Muscle of back (tissue), 11 donors: Measurements from ENCODE around the gene PRDX1. TPM values are rescaled to one million over a fixed set of nuclear protein-coding genes. Genes with fewer than 3 reads are reported as not detected.
"Not testable (repeated sequence)": the region's sequence is repeated elsewhere in the genome, so short reads cannot be mapped to it uniquely, and the experiment has no call there.

Experiments
- DNase-seq, 3 donors: peaks; one replicate each; pipeline versions ENCODE4 v3.0.0 to v3.0.0-alpha.2; 2013
- polyA plus RNA-seq, 10 donors: library from polyadenylated mRNA; unstranded; fragments of 120-200 nt; gene quantifications; one replicate each; pipeline ENCODE4 v1.2.1, GENCODE V29; 2013; ENCODE audit not compliant: insufficient read length in 10 of 10

PRDX1 gene
- polyA plus RNA-seq, 10 donors = 151 to 220 (median 168) TPM

GRCh38 chr1:45507893-45508292 lies 13.8 kb downstream of the PRDX1 start:
- DNase-seq = no peak

GRCh38 chr1:45507195-45507594 lies 14.5 kb downstream of the PRDX1 start:
- DNase-seq = no peak

- no peak for DNase-seq
Measured at GRCh38 chr1:45503462-45504360, 18.0 kb downstream of the PRDX1 start.

- DNase-seq = no peak
Measured at GRCh38 chr1:45501505-45501859, 20.2 kb downstream of the PRDX1 start.

- DNase-seq = peak in 1 of 3 donors; percentile 6
Measured at GRCh38 chr1:45499415-45499769, 22.3 kb downstream of the PRDX1 start.

GRCh38 chr1:45498279-45498678 lies 23.4 kb downstream of the PRDX1 start:
- no peak for DNase-seq

GRCh38 chr1:45493116-45493697 lies 28.5 kb downstream of the PRDX1 start:
- DNase-seq = peak in 2 of 3 donors; percentile 53 to 68

GRCh38 chr1:45492691-45493090 lies 29.0 kb downstream of the PRDX1 start:
- DNase-seq = no peak

GRCh38 chr1:45491487-45492260 lies 30.0 kb downstream of the PRDX1 start:
- no peak for DNase-seq

GRCh38 chr1:45490626-45491486 lies 30.8 kb downstream of the PRDX1 start, which contains the start of gene TESK2:
TSS of gene TESK2 (minus strand) at chr1:45491163. CDS start at chr1:45457785, 33,378 bp downstream.
- DNase-seq = peak; percentile 96 to 98 (median 98)

- DNase-seq = peak in 2 of 3 donors; percentile 34 to 73
Measured at GRCh38 chr1:45490121-45490625, 31.5 kb downstream of the PRDX1 start.

- DNase-seq = not testable (repeated sequence)
Measured at GRCh38 chr1:45489379-45489778, 32.3 kb downstream of the PRDX1 start.

GRCh38 chr1:45488666-45489377 lies 32.9 kb downstream of the PRDX1 start:
- DNase-seq = no peak

- DNase-seq = no peak
Measured at GRCh38 chr1:45485949-45486348, 35.7 kb downstream of the PRDX1 start.

GRCh38 chr1:45479039-45479748 lies 42.5 kb downstream of the PRDX1 start:
- no peak for DNase-seq

GRCh38 chr1:45478121-45478814 lies 43.4 kb downstream of the PRDX1 start:
- no peak for DNase-seq

GRCh38 chr1:45477646-45478045 lies 44.0 kb downstream of the PRDX1 start:
- no peak for DNase-seq

GRCh38 chr1:45474194-45474593 lies 47.5 kb downstream of the PRDX1 start:
- DNase-seq = not testable (repeated sequence)

- no peak for DNase-seq
Measured at GRCh38 chr1:45473302-45473701, 48.4 kb downstream of the PRDX1 start.
